H9 (cell line): ENCODE results near the gene UBASH3A. TPM values are rescaled to one million over a fixed set of nuclear protein-coding genes. Genes with fewer than 3 reads are reported as not detected.

Experiments used
- DNase-seq: peaks from one replicate; pipeline ENCODE4 v3.0.0-alpha.2; 2017
- H2AFZ ChIP-seq: one replicate; pipeline ENCODE4 v1.6.1; 2013; ENCODE audit warnings: mild to moderate bottlenecking, low read length, control low read depth, moderate library complexity
- H2AK5ac ChIP-seq: 2 replicates; pipeline ENCODE4 v1.6.1; 2013; ENCODE audit warnings: low read length, control low read depth, mixed read lengths; ENCODE audit not compliant: insufficient read length
- H2BK120ac ChIP-seq: one replicate; pipeline ENCODE4 v1.6.1; 2013; ENCODE audit warnings: low read depth, mild to moderate bottlenecking, low read length, control low read depth, inconsistent platforms; ENCODE audit not compliant: poor library complexity, severe bottlenecking
- H2BK12ac ChIP-seq: 2 replicates; pipeline ENCODE4 v1.6.1; 2013; ENCODE audit warnings: low read length, control low read depth, mixed read lengths, low read depth; ENCODE audit not compliant: insufficient read length
- H2BK15ac ChIP-seq: 2 replicates; pipeline ENCODE4 v1.6.1; 2013; ENCODE audit warnings: low read depth, low read length, control low read depth
- H2BK20ac ChIP-seq: one replicate; pipeline ENCODE4 v1.6.1; 2013; ENCODE audit warnings: low read depth, mild to moderate bottlenecking, low read length, control low read depth, inconsistent platforms; ENCODE audit not compliant: poor library complexity, severe bottlenecking
- H2BK5ac ChIP-seq: 2 replicates; pipeline ENCODE4 v1.6.1; 2013; ENCODE audit warnings: low read length, control low read depth, mixed read lengths; ENCODE audit not compliant: insufficient read length
- H3K14ac ChIP-seq: 2 replicates; pipeline ENCODE4 v1.6.1; 2013; ENCODE audit warnings: low read length, control low read depth; ENCODE audit not compliant: insufficient read depth
- H3K18ac ChIP-seq: 2 replicates; pipeline ENCODE4 v1.6.1; 2013; ENCODE audit warnings: low read depth, mild to moderate bottlenecking, mixed read lengths, low read length, control low read depth; ENCODE audit not compliant: insufficient read length
- H3K23ac ChIP-seq: 2 replicates; pipeline ENCODE4 v1.6.1; 2013; ENCODE audit warnings: low read length, control low read depth, mixed read lengths, low read depth; ENCODE audit not compliant: insufficient read length
- H3K23me2 ChIP-seq: 2 replicates; pipeline ENCODE4 v1.6.1; 2013; ENCODE audit warnings: low read depth, mild to moderate bottlenecking, mixed read lengths, low read length, control low read depth; ENCODE audit not compliant: insufficient read length, poor library complexity, severe bottlenecking
- H3K27ac ChIP-seq: 2 replicates; pipeline ENCODE4 v1.5.1; 2013; ENCODE audit warnings: low read length, control low read depth, mixed read lengths, low read depth; ENCODE audit not compliant: insufficient read length
- H3K27me3 ChIP-seq: 2 replicates; pipeline ENCODE4 v1.6.1; 2013; ENCODE audit warnings: low read length, control low read depth, inconsistent platforms; ENCODE audit not compliant: insufficient read depth
- H3K4ac ChIP-seq: 2 replicates; pipeline ENCODE4 v1.6.1; 2013; ENCODE audit warnings: low read depth, mild to moderate bottlenecking, control low read depth, inconsistent platforms, low read length, moderate library complexity
- H3K4me1 ChIP-seq: 2 replicates; pipeline ENCODE4 v1.6.1; 2013; ENCODE audit warnings: low read length, control low read depth, inconsistent platforms; ENCODE audit not compliant: insufficient read depth
- H3K4me2 ChIP-seq: 2 replicates; pipeline ENCODE4 v1.6.1; 2013; ENCODE audit warnings: low read length, control low read depth, mixed read lengths; ENCODE audit not compliant: insufficient read length, insufficient read depth
- H3K56ac ChIP-seq: 2 replicates; pipeline ENCODE4 v1.6.1; 2013; ENCODE audit warnings: low read depth, mild to moderate bottlenecking, mixed read lengths, low read length, control low read depth; ENCODE audit not compliant: insufficient read length
- H3K79me1 ChIP-seq: 2 replicates; pipeline ENCODE4 v1.6.1; 2013; ENCODE audit warnings: low read depth, mild to moderate bottlenecking, moderate library complexity, low read length, control low read depth, inconsistent platforms; ENCODE audit not compliant: insufficient read depth, poor library complexity, severe bottlenecking
- H3K79me2 ChIP-seq: 2 replicates; pipeline ENCODE4 v1.6.1; 2013; ENCODE audit warnings: low read length, control low read depth, inconsistent platforms; ENCODE audit not compliant: insufficient read depth
- H3K9ac ChIP-seq: 2 replicates; pipeline ENCODE4 v1.6.1; 2013; ENCODE audit warnings: low read length, control low read depth, mixed read lengths; ENCODE audit not compliant: insufficient read length; ENCODE audit errors: extremely low read depth
- H3K9me3 ChIP-seq: one replicate; pipeline ENCODE4 v1.6.1; 2013; ENCODE audit warnings: low read depth, low read length, inconsistent platforms; ENCODE audit not compliant: control insufficient read depth
- H3T11ph ChIP-seq: one replicate; pipeline ENCODE4 v1.6.1; 2013; ENCODE audit warnings: mild to moderate bottlenecking, low read length, control low read depth, inconsistent platforms
- H4K20me1 ChIP-seq: one replicate; pipeline ENCODE4 v1.6.1; 2013; ENCODE audit not compliant: control insufficient read depth, insufficient read length, insufficient read depth
- H4K5ac ChIP-seq: 2 replicates; pipeline ENCODE4 v1.6.1; 2013; ENCODE audit warnings: low read depth, mild to moderate bottlenecking, mixed read lengths, low read length, control low read depth; ENCODE audit not compliant: insufficient read length
- H4K8ac ChIP-seq: replicated peaks from 2 replicates; pipeline ENCODE4 v1.6.1; 2013; ENCODE audit warnings: low read length, control low read depth, mixed read lengths, low read depth; ENCODE audit not compliant: insufficient read length
- H4K91ac ChIP-seq: 2 replicates; pipeline ENCODE4 v1.6.1; 2013; ENCODE audit warnings: low read depth, mild to moderate bottlenecking, moderate library complexity, mixed read lengths, low read length, control low read depth; ENCODE audit not compliant: insufficient read length
- H3K27ac Mint-ChIP-seq, 3 experiments: 2 replicates in 2 of 3; 3 replicates in 1 of 3; pipeline ENCODE4 v1.8.0; 2020 to 2021; ENCODE audit warnings: mixed read lengths in 3 of 3, mild to moderate bottlenecking in 1 of 3, moderate library complexity in 1 of 3
- H3K27me3 Mint-ChIP-seq: 2 replicates; pipeline ENCODE4 v1.8.0; 2021; ENCODE audit warnings: low read depth, mild to moderate bottlenecking, moderate library complexity, mixed read lengths
- H3K36me3 Mint-ChIP-seq, 3 experiments: 2 replicates in 2 of 3; 3 replicates in 1 of 3; pipeline ENCODE4 v1.8.0; 2020 to 2021; ENCODE audit warnings: low read depth in 3 of 3, mixed read lengths in 3 of 3; ENCODE audit not compliant: insufficient read depth in 1 of 3
- H3K4me1 Mint-ChIP-seq, 2 experiments: 2 replicates each; pipeline ENCODE4 v1.8.0; 2020; ENCODE audit warnings: mixed read lengths in 2 of 2
- H3K4me3 Mint-ChIP-seq, 2 experiments: 2 replicates in 1 of 2; 3 replicates in 1 of 2; pipeline ENCODE4 v1.8.0; 2020 to 2021; ENCODE audit warnings: mild to moderate bottlenecking in 2 of 2, mixed read lengths in 2 of 2, moderate library complexity in 1 of 2
- H3K9me3 Mint-ChIP-seq, 2 experiments: 2 replicates in 1 of 2; 3 replicates in 1 of 2; pipeline ENCODE4 v1.8.0; 2020; ENCODE audit warnings: mild to moderate bottlenecking in 2 of 2, mixed read lengths in 2 of 2, moderate library complexity in 1 of 2
- CTCF ChIP-seq: fragments of 200-600 bp; sonication (generic); conservative IDR thresholded peaks from 3 replicates; pipeline ENCODE4 v1.8.0; 2021; ENCODE audit warnings: antibody characterized with exemption, mild to moderate bottlenecking
- WGBS: extraction: QIAGEN DNeasy Blood & Tissue Kit; methylation state at CpG from one replicate; pipeline ENCODE4 v1.1.7; 2013; ENCODE audit warnings: missing lambda C conversion rate, low lambda C conversion rate, mixed read lengths; ENCODE audit not compliant: insufficient read length; ENCODE audit errors: extremely low coverage; 5-methylcytosine and 5-hydroxymethylcytosine counted together
- total RNA-seq: library from RNA; stranded (reverse); gene quantifications from 2 replicates; pipeline ENCODE4 v1.2.1, GENCODE V29; 2021

UBASH3A gene
- total RNA-seq, 1 experiment from 2014 or later: not detected

GRCh38 chr21:42467140-42467983 lies 63.7 kb downstream of the UBASH3A start:
- Histone ChIP-seq H3K9ac (no peak overlapping the region), H2AK5ac (no peak overlapping the region), H3K79me2 (no peaks in the 10 kb centered on the region), H2BK20ac (no peak overlapping the region), H2BK12ac (no peak overlapping the region), H3K23me2 (no peaks in the 10 kb centered on the region), H3K18ac (no peak overlapping the region), H3K79me1 (no peaks in the 10 kb centered on the region), H4K8ac (no peak overlapping the region), H3K23ac (no peak overlapping the region), H3K4ac (no peak overlapping the region), H3K27me3 (no peaks in the 10 kb centered on the region), H3K4me2 (no peak overlapping the region), H3K4me1 (peaks cover 11% of the 10 kb centered on the region; the same call in 1 of the 2 replicates), H4K91ac (no peak overlapping the region), H3K27ac (no peak overlapping the region), H3K56ac (no peak overlapping the region), H3K14ac (no peak overlapping the region), H4K5ac (no peak overlapping the region), H2BK15ac (no peak overlapping the region), H3T11ph (no peak overlapping the region), H2BK5ac (no peak overlapping the region), H4K20me1 (no peaks in the 10 kb centered on the region), H2BK120ac (no peak overlapping the region), H2AFZ (no peak overlapping the region), H3K9me3 (no peaks in the 10 kb centered on the region)
- peaks cover 2% of the 10 kb centered on the region; the same call in 1 of the 2 replicates for H3K27me3 Mint-ChIP-seq
- peak; percentile 61 for DNase-seq
- WGBS: no CpG with 5 or more reads among the region's 12 CpGs
- H3K36me3 Mint-ChIP-seq: no peaks in the 10 kb centered on the region; a peak in 1 of 7 replicates
- no peaks in the 10 kb centered on the region for H3K9me3 Mint-ChIP-seq
- H3K27ac Mint-ChIP-seq: no peak overlapping the region
- H3K4me1 Mint-ChIP-seq: peaks cover 41 to 43% of the 10 kb centered on the region in 2 experiments
- TF ChIP-seq CTCF: peak; percentile 59; the same call in 2 of the 3 replicates
- H3K4me3 Mint-ChIP-seq: no peak overlapping the region
